ENCODE results near the gene TLX2. TPM values are rescaled to one million over a fixed set of nuclear protein-coding genes. Genes with fewer than 3 reads are reported as not detected.

TLX2 gene
- total and polyA plus RNA-seq, 2 of the 4 experiments (the other 2 are of a cell fraction): not detected

GRCh38 chr2:74491648-74492544 lies 22.4 kb upstream of the TLX2 start:
- no TSS peak for BruUV-seq (replicated peaks)
- H4K5ac ChIP-seq (ENCODE audit: low read depth, low read length): no peak overlapping the region
- H3K9me1 ChIP-seq (ENCODE audit: insufficient read depth, low read length): peaks cover 8% of the 10 kb centered on the region; the same call in 1 of the 2 replicates
- H3K4me2 ChIP-seq (ENCODE audit: low read depth, low read length): no peak overlapping the region
- peaks cover 13 to 25% of the 10 kb centered on the region in 2 experiments for H3K79me1 ChIP-seq (ENCODE audit: low read depth in 1 of 2, low read length in 2 of 2)
- ChIA-PET POLR2A (ENCODE audit: unreplicated experiment) (no interaction called here), CTCF (no interaction called here)
- in situ Hi-C loops (cut with MboI; ENCODE audit: low sequenced_read_pairs): loop anchor here (25.0 kb wide), 1 partner anchor 370 kb away; no protein-coding TSS in a partner anchor
- dilution Hi-C loops (cut with HindIII; ENCODE audit: low sequenced_read_pairs, unreplicated experiment): no loop called here
- WGBS, 2 experiments (ENCODE audit: extremely low coverage in 2 of 2, insufficient read length in 1 of 2): 96% methylated on average over 9 of the region's 12 CpGs; no CpG with 5 or more reads in 1 of the 2 experiments
- no peak overlapping the region for H2AK5ac ChIP-seq (ENCODE audit: low read depth, low read length)
- no peak overlapping the region for H3K56ac ChIP-seq (ENCODE audit: extremely low read depth, insufficient read depth, low read length)
- no peak overlapping the region for H2BK20ac ChIP-seq (ENCODE audit: low read depth, low read length)
- ATAC-seq (ENCODE audit: low read depth) (no peak), DNase-seq (no peak)
- H3K4me1 ChIP-seq (ENCODE audit: control insufficient read depth, insufficient read depth, low read length): peaks cover 5% of the 10 kb centered on the region; the same call in 1 of the 2 replicates
- intact Hi-C loops (cut with micrococcal nuclease): no loop called here
- no peaks in the 10 kb centered on the region for H3K27me3 ChIP-seq (ENCODE audit: control insufficient read depth, insufficient read depth, low read length)
- H2BK5ac ChIP-seq (ENCODE audit: low read depth, low read length, poor library complexity, severe bottlenecking): no peak overlapping the region
- no peaks in the 10 kb centered on the region; the same call in 1 of the 2 replicates for H4K20me1 ChIP-seq (ENCODE audit: insufficient read depth, low read length)
- H3K36me3 ChIP-seq (ENCODE audit: control insufficient read depth, insufficient read depth, low read length): peaks cover 45% of the 10 kb centered on the region
- H4K8ac ChIP-seq (ENCODE audit: low read depth in 2 of 2, low read length in 2 of 2): no peak overlapping the region
- no peak overlapping the region for H3K23ac ChIP-seq (ENCODE audit: low read depth, low read length)
- no peak overlapping the region for H3K4me3 ChIP-seq (ENCODE audit: insufficient read depth, low read depth, low read length)
- H2BK15ac ChIP-seq (ENCODE audit: low read depth, low read length): no peak overlapping the region
- H2AFZ ChIP-seq (replicated peaks; ENCODE audit: low read length, poor library complexity): no peak overlapping the region
- peak overlapping the region; percentile 48 for H2AK9ac ChIP-seq (replicated peaks; ENCODE audit: low read depth, low read length, poor library complexity)
- no peak overlapping the region for H3K18ac ChIP-seq (ENCODE audit: low read depth, low read length)
- H3K14ac ChIP-seq (replicated peaks; ENCODE audit: low read depth, low read length): no peak overlapping the region
- H2BK120ac ChIP-seq (ENCODE audit: low read depth, low read length): no peak overlapping the region
- H4K91ac ChIP-seq (ENCODE audit: insufficient read depth, low read depth, low read length): no peak overlapping the region
- no peak overlapping the region for H3K27ac ChIP-seq (ENCODE audit: insufficient read depth, low read length)
- H3K9me3 ChIP-seq (ENCODE audit: control insufficient read depth, insufficient read depth, low read length): no peaks in the 10 kb centered on the region
- H3K9ac ChIP-seq (ENCODE audit: low read depth, low read length): no peak overlapping the region
- no peak overlapping the region for H3K4ac ChIP-seq (ENCODE audit: low read depth, low read length)
- TF ChIP-seq, protein P1, sequence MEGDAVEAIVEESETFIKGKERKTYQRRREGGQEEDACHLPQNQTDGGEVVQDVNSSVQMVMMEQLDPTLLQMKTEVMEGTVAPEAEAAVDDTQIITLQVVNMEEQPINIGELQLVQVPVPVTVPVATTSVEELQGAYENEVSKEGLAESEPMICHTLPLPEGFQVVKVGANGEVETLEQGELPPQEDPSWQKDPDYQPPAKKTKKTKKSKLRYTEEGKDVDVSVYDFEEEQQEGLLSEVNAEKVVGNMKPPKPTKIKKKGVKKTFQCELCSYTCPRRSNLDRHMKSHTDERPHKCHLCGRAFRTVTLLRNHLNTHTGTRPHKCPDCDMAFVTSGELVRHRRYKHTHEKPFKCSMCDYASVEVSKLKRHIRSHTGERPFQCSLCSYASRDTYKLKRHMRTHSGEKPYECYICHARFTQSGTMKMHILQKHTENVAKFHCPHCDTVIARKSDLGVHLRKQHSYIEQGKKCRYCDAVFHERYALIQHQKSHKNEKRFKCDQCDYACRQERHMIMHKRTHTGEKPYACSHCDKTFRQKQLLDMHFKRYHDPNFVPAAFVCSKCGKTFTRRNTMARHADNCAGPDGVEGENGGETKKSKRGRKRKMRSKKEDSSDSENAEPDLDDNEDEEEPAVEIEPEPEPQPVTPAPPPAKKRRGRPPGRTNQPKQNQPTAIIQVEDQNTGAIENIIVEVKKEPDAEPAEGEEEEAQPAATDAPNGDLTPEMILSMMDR (conservative IDR thresholded peaks at IDR 0.05; ENCODE audit: low read depth, low read length): no peak
- no peak for TF ChIP-seq RAD21 (IDR thresholded peaks at IDR 0.05; ENCODE audit: low read length)
- no peak for TF ChIP-seq RCOR1 (IDR thresholded peaks at IDR 0.05; ENCODE audit: insufficient replicate concordance, low read length)
- TF ChIP-seq MAFK (IDR thresholded peaks at IDR 0.05; ENCODE audit: low read depth, low read length): no peak
- no peak for TF ChIP-seq MAZ (IDR thresholded peaks at IDR 0.05; ENCODE audit: borderline replicate concordance, low read depth, low read length)
- TF ChIP-seq, protein P2, sequence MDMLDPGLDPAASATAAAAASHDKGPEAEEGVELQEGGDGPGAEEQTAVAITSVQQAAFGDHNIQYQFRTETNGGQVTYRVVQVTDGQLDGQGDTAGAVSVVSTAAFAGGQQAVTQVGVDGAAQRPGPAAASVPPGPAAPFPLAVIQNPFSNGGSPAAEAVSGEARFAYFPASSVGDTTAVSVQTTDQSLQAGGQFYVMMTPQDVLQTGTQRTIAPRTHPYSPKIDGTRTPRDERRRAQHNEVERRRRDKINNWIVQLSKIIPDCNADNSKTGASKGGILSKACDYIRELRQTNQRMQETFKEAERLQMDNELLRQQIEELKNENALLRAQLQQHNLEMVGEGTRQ (IDR thresholded peaks at IDR 0.05; ENCODE audit: low read depth, low read length): no peak
- no peak for TF ChIP-seq BHLHE40 (IDR thresholded peaks at IDR 0.05; ENCODE audit: low read depth, low read length)
- no peak for TF ChIP-seq FOS (IDR thresholded peaks at IDR 0.05; ENCODE audit: low read depth, low read length)
- TF ChIP-seq, protein P3, sequence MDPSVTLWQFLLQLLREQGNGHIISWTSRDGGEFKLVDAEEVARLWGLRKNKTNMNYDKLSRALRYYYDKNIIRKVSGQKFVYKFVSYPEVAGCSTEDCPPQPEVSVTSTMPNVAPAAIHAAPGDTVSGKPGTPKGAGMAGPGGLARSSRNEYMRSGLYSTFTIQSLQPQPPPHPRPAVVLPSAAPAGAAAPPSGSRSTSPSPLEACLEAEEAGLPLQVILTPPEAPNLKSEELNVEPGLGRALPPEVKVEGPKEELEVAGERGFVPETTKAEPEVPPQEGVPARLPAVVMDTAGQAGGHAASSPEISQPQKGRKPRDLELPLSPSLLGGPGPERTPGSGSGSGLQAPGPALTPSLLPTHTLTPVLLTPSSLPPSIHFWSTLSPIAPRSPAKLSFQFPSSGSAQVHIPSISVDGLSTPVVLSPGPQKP (IDR thresholded peaks at IDR 0.05; ENCODE audit: borderline replicate concordance, low read depth, low read length): no peak
- TF ChIP-seq RFX5 (IDR thresholded peaks at IDR 0.05; ENCODE audit: low read depth, low read length): no peak
- TF ChIP-seq CEBPB (IDR thresholded peaks at IDR 0.05; ENCODE audit: low read depth, low read length): no peak
- no peak for TF ChIP-seq MXI1 (IDR thresholded peaks at IDR 0.05; ENCODE audit: borderline replicate concordance, low read depth, low read length)
- no peak for TF ChIP-seq NFE2L2 (IDR thresholded peaks at IDR 0.05; ENCODE audit: low read depth, low read length)
- TF ChIP-seq CHD1 (IDR thresholded peaks at IDR 0.05; ENCODE audit: low read depth, low read length): no peak
